Mammary epithelial cell (primary cell): ENCODE measurements around the gene PHACTR3.

ENCODE experiments used
- EZH2 ChIP-seq: IDR thresholded peaks from 2 replicates; pipeline ENCODE4 v1.6.1; 2012; ENCODE audit warnings: low read length, inconsistent platforms, borderline replicate concordance
- TF ChIP-seq, protein P1 (sequence below), 2 donors: IDR thresholded peaks in 1 of 2; conservative IDR thresholded peaks in 1 of 2; 2 replicates each; pipeline ENCODE4 v1.5.1; 2011 to 2012; ENCODE audit warnings: inconsistent platforms in 2 of 2, low read length in 2 of 2, mild to moderate bottlenecking in 2 of 2, control low read depth in 1 of 2, low read depth in 1 of 2; ENCODE audit not compliant: insufficient read depth in 1 of 2; ENCODE audit errors: extremely low read depth in 1 of 2

- TF ChIP-seq, protein P1, sequence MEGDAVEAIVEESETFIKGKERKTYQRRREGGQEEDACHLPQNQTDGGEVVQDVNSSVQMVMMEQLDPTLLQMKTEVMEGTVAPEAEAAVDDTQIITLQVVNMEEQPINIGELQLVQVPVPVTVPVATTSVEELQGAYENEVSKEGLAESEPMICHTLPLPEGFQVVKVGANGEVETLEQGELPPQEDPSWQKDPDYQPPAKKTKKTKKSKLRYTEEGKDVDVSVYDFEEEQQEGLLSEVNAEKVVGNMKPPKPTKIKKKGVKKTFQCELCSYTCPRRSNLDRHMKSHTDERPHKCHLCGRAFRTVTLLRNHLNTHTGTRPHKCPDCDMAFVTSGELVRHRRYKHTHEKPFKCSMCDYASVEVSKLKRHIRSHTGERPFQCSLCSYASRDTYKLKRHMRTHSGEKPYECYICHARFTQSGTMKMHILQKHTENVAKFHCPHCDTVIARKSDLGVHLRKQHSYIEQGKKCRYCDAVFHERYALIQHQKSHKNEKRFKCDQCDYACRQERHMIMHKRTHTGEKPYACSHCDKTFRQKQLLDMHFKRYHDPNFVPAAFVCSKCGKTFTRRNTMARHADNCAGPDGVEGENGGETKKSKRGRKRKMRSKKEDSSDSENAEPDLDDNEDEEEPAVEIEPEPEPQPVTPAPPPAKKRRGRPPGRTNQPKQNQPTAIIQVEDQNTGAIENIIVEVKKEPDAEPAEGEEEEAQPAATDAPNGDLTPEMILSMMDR (conservative IDR thresholded peaks at IDR 0.05 in 1 of 2, IDR thresholded peaks at IDR 0.05 in 1 of 2; ENCODE audit: extremely low read depth in 1 of 2, insufficient read depth in 1 of 2, low read depth in 1 of 2, low read length in 2 of 2): no peak
- no peak for TF ChIP-seq EZH2
Observed at GRCh38 chr20:59746155-59746554, 141.8 kb downstream of the PHACTR3 start.
